Stimulated activated CD8-positive, alpha-beta memory T cell treated with anti-CD3 and anti-CD28 coated beads, Interleukin-12 subunit alpha, Interleukin-12 subunit beta, amount 100 ng/mL, for 1 hour (primary cell): ENCODE measurements around the gene CSF1.
"Not testable (repeated sequence)": the region's sequence is repeated elsewhere in the genome, so short reads cannot be mapped to it uniquely, and the experiment has no call there.

Source experiments
- DNase-seq: peaks from one replicate; pipeline ENCODE4 v3.0.0-alpha.2; 2020; ENCODE audit warnings: low read depth

CSF1 gene

GRCh38 chr1:109919303-109919702 is 8.7 kb downstream of the CSF1 start:
- no peak for DNase-seq

- DNase-seq = not testable (repeated sequence)
Measured at GRCh38 chr1:109920391-109920790, 9.7 kb downstream of the CSF1 start.

- DNase-seq = no peak
Measured at GRCh38 chr1:109922326-109922725, 11.7 kb downstream of the CSF1 start.

- no peak for DNase-seq
Measured at GRCh38 chr1:109923131-109923945, 12.7 kb downstream of the CSF1 start.

GRCh38 chr1:109923946-109924275 is 13.3 kb downstream of the CSF1 start:
- no peak for DNase-seq

GRCh38 chr1:109924316-109924715 is 13.7 kb downstream of the CSF1 start:
- DNase-seq = no peak

GRCh38 chr1:109925159-109925990 is 14.7 kb downstream of the CSF1 start:
- DNase-seq = no peak

GRCh38 chr1:109926662-109927300 is 16.1 kb downstream of the CSF1 start:
- DNase-seq = no peak

GRCh38 chr1:109927356-109927755 is 16.7 kb downstream of the CSF1 start:
- DNase-seq = no peak

- no peak for DNase-seq
Measured at GRCh38 chr1:109927911-109928321, 17.3 kb downstream of the CSF1 start.

- no peak for DNase-seq
Measured at GRCh38 chr1:109928591-109929111, 18.0 kb downstream of the CSF1 start.

GRCh38 chr1:109929170-109929569 is 18.5 kb downstream of the CSF1 start:
- no peak for DNase-seq

- DNase-seq = no peak
Measured at GRCh38 chr1:109929588-109930251, 19.1 kb downstream of the CSF1 start.

GRCh38 chr1:109930252-109930993 is 19.8 kb downstream of the CSF1 start:
- no peak for DNase-seq

GRCh38 chr1:109931189-109931731 is 20.6 kb downstream of the CSF1 start:
- DNase-seq = no peak

GRCh38 chr1:109931911-109932636 is 21.4 kb downstream of the CSF1 start:
- DNase-seq = no peak

GRCh38 chr1:109932679-109933078 is 22.0 kb downstream of the CSF1 start:
- no peak for DNase-seq

GRCh38 chr1:109933856-109934711 is 23.4 kb downstream of the CSF1 start:
- DNase-seq = no peak

GRCh38 chr1:109935451-109935900 is 24.8 kb downstream of the CSF1 start:
- no peak for DNase-seq
